Stimulated activated CD8-positive, alpha-beta memory T cell treated with anti-CD3 and anti-CD28 coated beads, Interleukin-12 subunit alpha, Interleukin-12 subunit beta, amount 100 ng/mL, for 24 hours (primary cell): ENCODE results near the gene TBC1D3K.
"Not testable (repeated sequence)": the region's sequence is repeated elsewhere in the genome, so short reads cannot be mapped to it uniquely, and the experiment has no call there.

Source experiments
- DNase-seq: peaks from one replicate; pipeline ENCODE4 v3.0.0-alpha.2; 2020; ENCODE audit errors: extremely low read depth

Gene TBC1D3K

DNA sequence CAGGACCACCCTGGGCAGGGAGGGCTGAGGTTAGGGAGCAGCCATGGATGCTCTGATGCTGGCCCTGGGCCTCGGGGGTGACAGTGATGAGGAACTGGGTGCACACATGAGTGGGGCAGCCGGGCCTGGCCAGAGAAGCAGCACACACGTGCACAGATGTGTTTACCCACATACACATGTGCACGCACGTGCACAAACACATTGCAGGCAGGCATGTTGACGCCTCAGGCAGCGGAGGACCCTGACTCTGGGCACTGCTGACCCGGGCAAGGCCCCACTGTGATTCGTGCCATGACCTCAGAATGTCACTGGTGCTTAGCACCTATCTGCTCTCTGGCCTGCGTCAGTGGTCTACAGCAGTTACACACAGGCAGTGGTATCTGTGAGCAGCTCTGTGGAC is at the start of gene TBC1D3K:
TSS of gene TBC1D3K (plus strand) at position 301 of the 400 bp plus-strand sequence. CDS start 1,585 bp downstream, outside the sequence.
- not testable (repeated sequence) for DNase-seq

DNA sequence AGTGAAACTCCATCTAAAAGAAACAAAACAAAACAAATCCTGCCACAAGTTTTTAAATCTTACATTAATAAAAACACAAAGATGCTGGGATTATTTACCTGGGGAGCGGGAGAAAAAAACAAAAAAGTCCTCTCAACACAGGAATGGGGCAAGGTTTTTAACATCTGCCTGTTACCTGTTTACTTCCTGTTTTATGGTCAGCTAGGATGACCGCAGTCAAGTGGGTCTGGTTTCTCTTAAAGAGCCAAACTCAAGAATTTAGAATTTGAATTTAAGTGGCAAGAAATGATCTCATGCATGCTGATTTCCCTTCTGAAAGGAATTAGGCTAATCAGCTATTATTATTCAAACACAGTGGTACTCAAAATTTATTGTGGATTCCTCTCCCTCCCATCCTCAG is 39.7 kb upstream of the TBC1D3K start:
- DNase-seq: no peak

GRCh38 chr17:37885136-37885535 is 39.1 kb upstream of the TBC1D3K start:
- no peak for DNase-seq

DNA sequence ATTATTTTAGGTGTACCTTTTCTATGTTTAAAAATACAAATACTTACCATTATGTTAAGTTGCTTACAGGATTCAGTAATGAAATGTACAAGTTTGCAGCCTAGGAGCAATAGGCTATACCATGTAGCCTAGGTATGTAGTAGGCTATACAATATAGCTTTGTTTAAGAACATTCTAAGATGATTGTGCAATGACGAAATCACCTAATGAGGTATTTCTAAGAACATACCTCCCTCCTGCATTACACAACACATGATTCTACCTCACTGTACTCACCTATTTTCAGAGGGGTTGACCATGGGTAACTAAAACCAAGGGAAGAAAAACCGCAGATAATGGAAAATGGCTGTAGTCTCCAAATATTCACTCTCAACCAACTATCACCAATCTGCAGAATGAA is 35.3 kb upstream of the TBC1D3K start:
- no peak for DNase-seq

- not testable (repeated sequence) for DNase-seq
Measured at GRCh38 chr17:37896961-37897360, 27.3 kb upstream of the TBC1D3K start.
